HG03045 (cell line): ENCODE results near the gene TM2D3.

Source experiments
- ATAC-seq: cut with Tn5 transposase; IDR thresholded peaks from one replicate; pipeline ENCODE4 v1.9.1; 2021; ENCODE audit warnings: mild to moderate bottlenecking, moderate library complexity; ENCODE audit not compliant: unreplicated experiment

TM2D3 gene, protein sequence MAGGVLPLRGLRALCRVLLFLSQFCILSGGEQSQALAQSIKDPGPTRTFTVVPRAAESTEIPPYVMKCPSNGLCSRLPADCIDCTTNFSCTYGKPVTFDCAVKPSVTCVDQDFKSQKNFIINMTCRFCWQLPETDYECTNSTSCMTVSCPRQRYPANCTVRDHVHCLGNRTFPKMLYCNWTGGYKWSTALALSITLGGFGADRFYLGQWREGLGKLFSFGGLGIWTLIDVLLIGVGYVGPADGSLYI

DNA sequence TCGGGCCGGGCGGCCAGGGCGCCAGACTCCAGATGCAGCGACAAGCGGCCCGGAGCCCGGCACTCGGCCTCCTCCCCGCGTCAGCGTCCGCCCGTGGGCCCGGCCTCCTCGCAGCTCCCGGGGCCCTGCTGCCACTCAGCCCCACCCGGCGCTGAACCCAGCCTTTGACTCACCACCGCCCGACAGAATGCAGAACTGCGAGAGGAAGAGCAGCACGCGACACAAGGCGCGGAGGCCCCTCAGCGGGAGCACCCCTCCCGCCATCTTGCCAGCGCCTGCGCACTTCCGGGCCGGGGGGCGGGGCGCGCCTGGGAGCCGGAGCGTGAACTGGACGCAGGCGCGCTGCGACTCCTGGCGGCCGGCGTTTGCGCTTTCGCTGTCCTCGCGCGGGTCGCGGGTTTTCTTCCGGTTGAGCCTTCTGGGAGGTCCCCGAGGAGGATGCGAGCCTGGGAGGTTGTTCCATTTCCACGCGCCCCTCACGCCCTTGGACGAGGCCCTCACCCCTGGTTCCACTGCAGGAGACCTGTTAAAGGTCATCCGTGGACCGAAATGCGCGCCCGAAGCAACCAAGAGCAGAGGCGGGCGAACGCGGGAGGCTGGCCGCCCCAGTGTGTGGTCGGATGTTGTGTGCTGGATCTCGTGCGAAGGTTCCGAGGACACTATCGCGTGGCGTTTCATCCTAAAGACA lies at the start of gene TM2D3:
Gene TM2D3, minus strand, starts transcription at position 284 of the 688 bp plus-strand sequence. Its CDS starts 20 bp downstream, at position 264.
- peak; percentile 88 for ATAC-seq

GRCh38 chr15:101698314-101698713 lies 46.1 kb upstream of the TM2D3 start:
- ATAC-seq = no peak

DNA sequence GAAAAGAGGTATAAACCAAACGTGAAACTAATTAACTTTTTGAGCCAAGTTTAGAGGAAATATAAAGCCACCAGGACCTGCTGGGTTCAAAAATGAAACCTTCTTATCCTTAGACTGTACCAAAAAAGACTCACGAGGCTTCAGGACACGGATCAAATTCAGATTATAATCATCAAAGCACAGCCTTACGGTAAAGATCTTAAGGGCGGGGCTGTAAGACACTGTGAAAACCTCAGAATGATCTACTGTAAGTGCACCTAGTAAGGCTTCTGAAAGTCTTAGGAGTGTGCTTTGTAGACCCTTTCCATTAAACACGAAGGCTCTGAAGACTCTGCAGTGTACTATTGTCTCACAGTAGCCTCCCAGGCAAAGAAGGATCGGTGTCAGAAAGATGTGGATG lies 45.3 kb upstream of the TM2D3 start:
- no peak for ATAC-seq

DNA sequence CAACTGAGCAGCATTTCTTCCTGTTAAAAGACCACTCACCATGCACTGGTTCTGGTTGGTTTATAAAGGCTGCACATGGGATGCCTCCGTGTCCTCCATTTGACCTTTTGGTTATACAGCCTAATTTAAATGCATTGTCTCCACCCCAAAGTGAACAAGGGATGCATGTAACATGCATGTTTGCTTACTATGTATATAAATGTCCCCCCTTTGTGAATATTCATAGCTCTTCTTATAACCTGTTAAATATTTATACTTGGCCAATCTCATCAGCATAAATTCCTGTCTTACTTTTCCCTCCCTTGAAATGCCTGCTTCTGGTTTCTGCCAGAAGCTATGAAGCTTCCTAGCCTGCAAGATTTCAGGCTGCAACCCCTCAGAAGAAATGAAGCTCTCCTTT lies 44.6 kb upstream of the TM2D3 start:
- no peak for ATAC-seq

DNA sequence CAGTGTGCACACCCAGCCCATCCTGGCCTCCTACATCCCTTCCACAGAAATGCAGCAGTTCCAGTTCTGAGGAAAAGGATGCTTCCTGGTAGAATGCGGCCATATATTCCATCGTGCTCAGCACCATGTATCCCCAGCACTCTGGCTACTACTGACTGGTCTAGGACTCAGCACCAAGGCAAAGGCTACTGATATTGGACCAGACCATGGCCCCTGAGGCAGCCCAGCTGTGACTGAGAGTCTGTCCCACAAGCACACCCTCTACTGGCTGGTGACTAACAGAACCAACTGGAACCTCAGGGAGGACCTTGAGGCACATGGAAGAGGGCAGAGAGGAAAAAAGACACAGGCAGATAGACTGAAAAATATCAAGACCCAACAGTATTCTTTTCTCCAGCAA lies 42.1 kb upstream of the TM2D3 start:
- ATAC-seq = no peak

DNA sequence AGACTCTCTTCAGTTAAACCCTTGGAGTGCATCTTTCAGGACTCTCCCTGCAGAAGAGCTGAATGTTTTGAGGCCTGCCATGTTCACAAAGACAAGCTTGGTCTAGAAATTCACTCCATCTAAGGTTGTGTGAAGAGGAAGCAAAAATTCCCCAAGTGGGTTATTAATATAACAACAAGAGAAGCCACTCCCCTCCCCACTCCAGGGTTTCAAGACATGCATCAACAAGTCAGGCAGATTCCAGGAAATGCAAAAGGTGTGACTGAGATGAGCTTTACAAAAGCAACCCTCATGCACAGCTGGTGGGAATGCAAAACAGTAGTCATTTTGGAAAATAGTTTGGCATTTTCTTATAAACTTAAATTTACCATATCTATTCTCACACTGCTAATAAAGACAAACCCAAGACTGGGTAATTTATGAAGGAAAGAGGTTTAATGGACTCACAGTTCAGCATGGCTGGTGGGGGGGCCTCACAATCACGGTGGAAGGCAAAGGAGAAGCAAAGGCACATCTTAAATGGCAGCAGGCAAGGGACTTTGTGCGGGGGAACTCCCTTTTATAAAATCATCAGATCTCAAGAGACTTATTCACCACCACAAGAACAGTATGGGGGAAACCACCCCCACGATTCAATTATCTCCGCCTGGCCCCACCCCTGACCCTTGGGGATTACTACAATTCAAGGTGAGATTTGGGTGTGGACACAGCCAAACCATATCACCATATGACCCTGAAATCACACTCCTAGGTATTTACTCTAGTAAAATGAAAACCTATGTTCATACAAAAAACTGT lies 40.8 kb upstream of the TM2D3 start:
- no peak for ATAC-seq

GRCh38 chr15:101689901-101690300 lies 37.7 kb upstream of the TM2D3 start:
- ATAC-seq = no peak

DNA sequence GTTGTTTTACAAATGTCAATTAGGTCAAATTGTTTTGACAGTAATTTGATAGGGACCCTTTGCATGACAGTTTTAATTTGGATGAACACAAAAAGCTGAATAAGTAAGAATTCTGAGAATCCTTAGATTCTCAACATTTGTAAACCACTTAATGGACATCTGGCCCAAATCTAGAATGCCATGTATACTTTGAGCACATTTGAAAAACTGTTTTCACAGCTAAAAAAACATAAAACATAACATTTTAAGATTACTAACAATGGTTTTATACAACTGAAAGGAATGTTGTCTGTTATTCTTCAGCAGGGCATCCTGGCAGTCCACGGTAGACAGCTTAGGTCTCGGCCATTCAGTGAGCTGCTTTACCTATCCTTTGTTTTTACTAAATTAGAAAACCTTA lies 34.5 kb upstream of the TM2D3 start:
- no peak for ATAC-seq

GRCh38 chr15:101684877-101685276 lies 32.7 kb upstream of the TM2D3 start:
- ATAC-seq = no peak

GRCh38 chr15:101684384-101684783 lies 32.2 kb upstream of the TM2D3 start:
- no peak for ATAC-seq

- no peak for ATAC-seq
Observed at GRCh38 chr15:101679806-101680205, 27.6 kb upstream of the TM2D3 start.

GRCh38 chr15:101676921-101677329 lies 24.7 kb upstream of the TM2D3 start:
- ATAC-seq = no peak

- ATAC-seq = peak; percentile 66
Observed at GRCh38 chr15:101675796-101676582, 23.8 kb upstream of the TM2D3 start.

- no peak for ATAC-seq
Observed at GRCh38 chr15:101675015-101675414, 22.8 kb upstream of the TM2D3 start.

GRCh38 chr15:101672298-101672697 lies 20.1 kb upstream of the TM2D3 start:
- ATAC-seq = no peak

GRCh38 chr15:101669744-101670143 lies 17.6 kb upstream of the TM2D3 start:
- no peak for ATAC-seq

- no peak for ATAC-seq
Observed at GRCh38 chr15:101667881-101668280, 15.7 kb upstream of the TM2D3 start.

- no peak for ATAC-seq
Observed at GRCh38 chr15:101664303-101664913, 12.2 kb upstream of the TM2D3 start.

GRCh38 chr15:101662203-101662602 lies 10.0 kb upstream of the TM2D3 start:
- ATAC-seq = no peak

DNA sequence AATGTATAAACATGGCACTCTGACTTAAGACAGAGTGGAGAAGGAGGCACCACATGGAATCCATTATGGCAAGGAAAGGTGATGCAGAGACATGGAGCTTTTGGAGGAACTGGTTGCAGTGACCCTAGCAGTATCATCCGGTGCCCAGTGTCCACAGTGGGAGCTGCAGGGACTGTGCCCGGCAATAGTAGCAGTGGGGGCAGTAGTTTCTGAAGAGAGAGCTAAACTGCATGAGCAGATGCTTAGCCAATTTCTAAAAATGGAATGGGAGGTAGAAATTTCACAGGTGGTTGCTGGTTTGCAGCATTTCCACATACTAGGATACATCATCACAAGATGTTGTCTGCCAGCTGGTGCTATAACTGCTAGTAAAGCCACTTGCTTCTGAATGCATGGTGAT lies 7.8 kb upstream of the TM2D3 start:
- no peak for ATAC-seq
